Fibroblast of mammary gland (primary cell): ENCODE measurements around the gene MTERF2.

ENCODE experiments used
- DNase-seq: peaks from one replicate; pipeline ENCODE4 v3.0.0-alpha.2; 2010; ENCODE audit warnings: low read depth
- H3K4me3 ChIP-seq: 2 replicates; pipeline ENCODE4 v1.5.1; 2011; ENCODE audit warnings: low read depth, mild to moderate bottlenecking, low read length, moderate library complexity; ENCODE audit not compliant: control insufficient read depth
- TF ChIP-seq, protein P1 (sequence below): conservative IDR thresholded peaks from 2 replicates; pipeline ENCODE4 v1.5.1; 2011; ENCODE audit warnings: low read depth, low read length, inconsistent platforms; ENCODE audit not compliant: control insufficient read depth, insufficient read depth

The MTERF2 gene

GRCh38 chr12:106986625-106987389, at the start of gene MTERF2:
Gene MTERF2, minus strand, starts transcription at chr12:106987146. Its CDS starts 8,432 bp downstream, at chr12:106978714.
- TF ChIP-seq, protein P1, sequence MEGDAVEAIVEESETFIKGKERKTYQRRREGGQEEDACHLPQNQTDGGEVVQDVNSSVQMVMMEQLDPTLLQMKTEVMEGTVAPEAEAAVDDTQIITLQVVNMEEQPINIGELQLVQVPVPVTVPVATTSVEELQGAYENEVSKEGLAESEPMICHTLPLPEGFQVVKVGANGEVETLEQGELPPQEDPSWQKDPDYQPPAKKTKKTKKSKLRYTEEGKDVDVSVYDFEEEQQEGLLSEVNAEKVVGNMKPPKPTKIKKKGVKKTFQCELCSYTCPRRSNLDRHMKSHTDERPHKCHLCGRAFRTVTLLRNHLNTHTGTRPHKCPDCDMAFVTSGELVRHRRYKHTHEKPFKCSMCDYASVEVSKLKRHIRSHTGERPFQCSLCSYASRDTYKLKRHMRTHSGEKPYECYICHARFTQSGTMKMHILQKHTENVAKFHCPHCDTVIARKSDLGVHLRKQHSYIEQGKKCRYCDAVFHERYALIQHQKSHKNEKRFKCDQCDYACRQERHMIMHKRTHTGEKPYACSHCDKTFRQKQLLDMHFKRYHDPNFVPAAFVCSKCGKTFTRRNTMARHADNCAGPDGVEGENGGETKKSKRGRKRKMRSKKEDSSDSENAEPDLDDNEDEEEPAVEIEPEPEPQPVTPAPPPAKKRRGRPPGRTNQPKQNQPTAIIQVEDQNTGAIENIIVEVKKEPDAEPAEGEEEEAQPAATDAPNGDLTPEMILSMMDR, result no peak
- DNase-seq, result peak; percentile 90
- peak within 1 kb of the TSS; percentile 79 for H3K4me3 ChIP-seq

GRCh38 chr12:107035733-107036132, 48.8 kb upstream of the MTERF2 start:
- H3K4me3 ChIP-seq, result no peak overlapping the region
- TF ChIP-seq, protein P1, result no peak
- DNase-seq, result no peak

DNA sequence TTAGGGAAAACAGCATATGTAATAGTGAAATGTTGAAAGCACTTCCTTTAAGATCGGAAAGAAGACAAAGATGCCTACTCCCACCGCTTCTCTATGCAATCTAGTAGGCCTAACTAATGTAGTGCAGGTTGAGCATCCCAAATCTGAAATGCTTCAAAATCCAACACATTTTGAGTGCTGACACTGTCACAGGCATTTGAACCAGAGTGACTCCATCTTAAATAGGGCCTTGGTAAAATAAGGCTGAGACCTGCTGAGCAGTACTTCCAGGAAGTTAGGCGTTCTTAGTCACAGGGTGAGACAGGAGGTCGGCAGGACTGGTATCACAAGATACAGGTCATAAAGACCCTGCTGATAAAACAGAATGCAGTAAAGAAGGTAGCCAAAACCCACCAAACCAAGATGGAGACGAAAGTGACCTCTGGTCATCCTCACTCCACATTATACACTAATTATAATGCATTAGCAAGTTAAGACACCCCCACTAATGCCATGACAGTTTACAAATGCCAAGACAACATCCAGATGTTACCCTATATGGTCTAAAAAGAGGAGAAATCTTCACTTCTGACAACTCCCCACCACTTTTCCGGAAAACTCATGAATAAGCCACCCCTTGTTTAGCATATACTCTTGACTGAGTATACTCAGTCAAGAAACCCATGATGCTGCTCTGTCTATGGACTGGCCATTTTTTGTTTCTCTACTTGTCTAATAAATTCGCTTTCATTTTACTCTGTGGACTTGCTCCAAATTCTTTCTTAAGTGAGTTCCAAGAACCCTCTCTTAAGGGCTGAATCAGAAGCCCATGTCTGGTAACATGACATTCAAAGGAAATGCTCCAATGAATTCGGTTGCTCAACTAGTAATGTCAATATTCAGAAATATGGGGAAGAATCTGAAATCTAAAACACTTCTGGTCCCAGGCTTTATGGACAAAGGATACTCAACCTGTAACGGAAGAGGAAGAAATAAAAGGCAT, 47.1 kb upstream of the MTERF2 start:
- no peak overlapping the region for H3K4me3 ChIP-seq
- DNase-seq, result peak; percentile 37
- TF ChIP-seq, protein P1, result no peak

DNA sequence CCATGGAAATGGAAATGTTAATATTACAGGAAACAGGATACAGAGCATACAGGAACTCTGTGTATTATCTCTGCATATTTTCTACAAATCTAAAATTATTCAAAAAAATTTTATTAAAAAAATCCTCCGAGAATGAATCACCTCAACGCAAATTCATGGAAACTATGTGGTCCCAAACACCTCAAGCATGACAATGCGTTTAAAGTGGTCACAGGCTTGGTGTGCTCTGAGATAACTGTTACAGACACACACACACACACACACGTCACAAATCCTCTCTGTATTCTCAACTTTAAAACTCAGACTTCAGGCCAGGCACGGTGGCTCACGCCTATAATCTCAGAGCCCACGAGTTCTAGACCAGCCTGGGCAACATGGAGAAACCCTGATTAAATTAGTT, 45.3 kb upstream of the MTERF2 start:
- DNase-seq, result no peak
- H3K4me3 ChIP-seq, result no peak overlapping the region
- TF ChIP-seq, protein P1, result no peak

- TF ChIP-seq, protein P1, result no peak
- no peak for DNase-seq
- H3K4me3 ChIP-seq, result no peak overlapping the region
Observed at GRCh38 chr12:107031061-107031460, 44.1 kb upstream of the MTERF2 start.

DNA sequence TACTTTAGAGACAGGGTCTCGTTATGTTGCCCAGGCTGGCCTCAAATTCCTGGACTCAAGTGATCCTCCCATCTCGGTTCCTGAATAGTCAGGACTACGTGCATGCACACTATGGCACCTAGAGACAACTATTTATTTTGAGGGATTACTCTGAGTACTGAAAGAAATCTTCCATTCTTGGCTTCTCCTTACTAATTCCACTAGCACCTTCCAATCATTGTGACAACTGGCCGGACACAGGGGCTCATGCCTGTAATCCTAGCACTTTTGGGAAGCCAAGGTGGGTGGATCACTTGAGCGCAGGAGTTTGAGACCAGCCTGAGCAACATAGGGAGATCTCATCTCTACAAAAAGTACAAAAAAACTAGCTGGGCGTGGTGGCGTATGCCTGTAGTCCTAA, 42.1 kb upstream of the MTERF2 start:
- no peak for DNase-seq
- TF ChIP-seq, protein P1, result no peak
- H3K4me3 ChIP-seq, result no peak overlapping the region
